Measurements from ENCODE around the gene USP7. TPM values are rescaled to one million over a fixed set of nuclear protein-coding genes. Genes with fewer than 3 reads are reported as not detected.
"Not testable (repeated sequence)": the region's sequence is repeated elsewhere in the genome, so short reads cannot be mapped to it uniquely, and the experiment has no call there.

USP7 gene
- total and polyA plus RNA-seq, 4 experiments from 2014 or later = 4.8 to 206 (median 106) TPM

GRCh38 chr16:8976189-8976588 lies 12.5 kb upstream of the USP7 start:
- CTCF ChIA-PET (ENCODE audit: partially characterized antibody) = interaction anchor here (0.6 kb wide), 1 partner anchor 95 kb away, joined by 3 read pairs; no protein-coding TSS in a partner anchor
- H3K27ac Mint-ChIP-seq; H3K27me3 ChIP-seq (ENCODE audit: insufficient read depth, low read length); intact Hi-C loops (cut with micrococcal nuclease); H3K36me3 Mint-ChIP-seq; H3K4me3 Mint-ChIP-seq; H3K9me3 ChIP-seq (ENCODE audit: control insufficient read depth in 1 of 2, low read length in 2 of 2); H3K27me3 Mint-ChIP-seq; H3K4me1 ChIP-seq (ENCODE audit: insufficient read depth, low read length); H3K4me1 Mint-ChIP-seq; H3K4me3 ChIP-seq (ENCODE audit: low read length in 2 of 2); DNase-seq; H3K36me3 ChIP-seq (ENCODE audit: insufficient read depth, low read length); H3K9me3 Mint-ChIP-seq; POLR2A ChIA-PET (ENCODE audit: partially characterized antibody); H3K27ac ChIP-seq (ENCODE audit: low read depth, low read length): not testable (repeated sequence)

DNA sequence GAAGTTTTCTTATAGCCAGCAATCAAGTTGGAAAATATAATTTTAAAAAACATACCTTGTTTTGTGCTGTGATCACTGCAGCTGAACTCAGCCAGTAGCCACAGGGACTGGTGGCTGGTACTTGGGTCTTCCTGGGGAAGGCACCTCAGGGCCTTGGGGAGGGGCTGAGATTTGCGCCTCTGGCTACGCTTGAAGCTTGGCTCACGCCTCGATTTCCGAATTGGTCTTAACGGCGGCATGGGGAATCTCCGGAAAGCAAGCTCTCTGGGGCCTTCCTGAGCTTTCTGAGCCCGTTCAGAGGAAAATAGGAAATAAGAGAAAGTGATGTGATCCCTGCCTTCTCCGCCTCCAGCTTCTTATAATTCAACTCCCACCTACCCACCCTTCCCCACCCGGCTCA lies 11.3 kb upstream of the USP7 start:
- Mint-ChIP-seq H3K9me3 (peaks cover 0 to 3% (median 0%) of the 10 kb centered on the region in 8 donors), H3K4me3 (no peak overlapping the region), H3K4me1 (peaks cover 0 to 4% (median 0%) of the 10 kb centered on the region in 4 donors), H3K36me3 (no peaks in the 10 kb centered on the region), H3K27ac (no peak overlapping the region), H3K27me3 (peaks cover 3 to 4% of the 10 kb centered on the region in 2 donors)
- ChIA-PET CTCF (ENCODE audit: partially characterized antibody) (interaction anchor here (0.7 to 1.8 kb wide), 3 partner anchors 34 to 128 kb away, joined by 3 to 4 read pairs (median 4); no protein-coding TSS in a partner anchor), POLR2A (ENCODE audit: partially characterized antibody) (no interaction called here)
- H3K4me1 ChIP-seq (ENCODE audit: insufficient read depth, low read length) = no peaks in the 10 kb centered on the region
- no peaks in the 10 kb centered on the region for H3K9me3 ChIP-seq (ENCODE audit: control insufficient read depth in 1 of 2, low read length in 2 of 2)
- H3K27ac ChIP-seq (ENCODE audit: low read depth, low read length) = no peak overlapping the region
- H3K27me3 ChIP-seq (ENCODE audit: insufficient read depth, low read length) = no peaks in the 10 kb centered on the region
- intact Hi-C loops (cut with micrococcal nuclease) = no loop called here
- no peak for DNase-seq
- no peak overlapping the region for H3K4me3 ChIP-seq (ENCODE audit: low read length in 2 of 2)
- no peaks in the 10 kb centered on the region for H3K36me3 ChIP-seq (ENCODE audit: insufficient read depth, low read length)

DNA sequence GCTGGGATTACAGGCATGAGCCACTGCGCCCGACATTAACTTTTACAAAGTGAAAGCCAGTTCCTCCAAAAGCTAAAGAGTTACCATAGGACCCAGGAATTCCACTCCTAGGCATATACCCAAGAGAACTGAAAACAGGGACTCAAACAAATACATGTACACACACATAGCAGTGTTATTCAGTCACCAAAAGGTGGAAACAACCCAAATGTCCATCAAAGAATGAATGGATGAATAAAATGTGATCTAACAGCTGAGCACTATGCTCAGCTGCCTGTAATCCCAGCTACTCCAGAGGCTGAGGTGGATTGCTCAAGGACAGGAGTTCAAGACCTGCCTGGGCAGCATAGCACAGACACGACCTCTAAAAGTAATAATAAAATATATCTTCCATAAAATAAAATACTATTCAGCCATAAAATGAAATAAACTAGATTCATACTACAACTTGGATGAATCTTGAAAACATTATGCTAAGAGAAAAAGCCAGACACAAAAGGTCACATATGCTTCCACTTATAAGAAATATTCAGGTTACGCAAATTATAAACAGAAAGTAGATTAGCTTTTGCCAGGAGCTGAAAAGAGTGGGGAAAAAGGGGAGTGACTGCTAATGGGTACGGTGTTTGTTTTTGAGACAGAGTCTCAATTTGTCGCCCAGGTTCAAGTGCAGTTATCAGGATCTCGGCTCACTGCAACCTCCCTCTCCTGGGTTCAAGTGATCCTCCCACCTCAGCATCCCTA lies 9.3 kb upstream of the USP7 start:
- Histone ChIP-seq H3K27me3 (ENCODE audit: insufficient read depth, low read length) (no peaks in the 10 kb centered on the region), H3K4me1 (ENCODE audit: insufficient read depth, low read length) (no peaks in the 10 kb centered on the region), H3K9me3 (ENCODE audit: control insufficient read depth in 1 of 2, low read length in 2 of 2) (no peaks in the 10 kb centered on the region), H3K4me3 (ENCODE audit: low read length in 2 of 2) (no peak overlapping the region), H3K27ac (ENCODE audit: low read depth, low read length) (no peak overlapping the region), H3K36me3 (ENCODE audit: insufficient read depth, low read length) (no peaks in the 10 kb centered on the region)
- Mint-ChIP-seq H3K9me3 (peaks cover 0 to 3% (median 0%) of the 10 kb centered on the region in 8 donors), H3K4me3 (no peak overlapping the region), H3K36me3 (no peaks in the 10 kb centered on the region), H3K27me3 (peaks cover 0 to 2% of the 10 kb centered on the region in 2 donors), H3K27ac (no peak overlapping the region), H3K4me1 (peaks cover 0 to 4% (median 0%) of the 10 kb centered on the region in 4 donors)
- DNase-seq = no peak
- ChIA-PET POLR2A (ENCODE audit: partially characterized antibody) (no interaction called here), CTCF (ENCODE audit: partially characterized antibody) (interaction anchor here (0.9 kb wide), 1 partner anchor 57 kb away, joined by 4 read pairs; no protein-coding TSS in a partner anchor)
- intact Hi-C loops (cut with micrococcal nuclease) = no loop called here

GRCh38 chr16:8971416-8971815 lies 7.7 kb upstream of the USP7 start:
- DNase-seq = no peak
- Mint-ChIP-seq H3K9me3 (no peaks in the 10 kb centered on the region), H3K27ac (no peak overlapping the region), H3K27me3 (peaks cover 0 to 2% of the 10 kb centered on the region in 2 donors), H3K36me3 (no peaks in the 10 kb centered on the region), H3K4me1 (peaks cover 0 to 1% (median 0%) of the 10 kb centered on the region in 4 donors), H3K4me3 (no peak overlapping the region)
- no peaks in the 10 kb centered on the region for H3K27me3 ChIP-seq (ENCODE audit: insufficient read depth, low read length)
- H3K9me3 ChIP-seq (ENCODE audit: control insufficient read depth in 1 of 2, low read length in 2 of 2) = no peaks in the 10 kb centered on the region
- POLR2A ChIA-PET (ENCODE audit: partially characterized antibody) = no interaction called here
- CTCF ChIA-PET (ENCODE audit: partially characterized antibody) = interaction anchor here (0.9 kb wide), 1 partner anchor 37 kb away, joined by 6 read pairs; no protein-coding TSS in a partner anchor
- no peaks in the 10 kb centered on the region for H3K36me3 ChIP-seq (ENCODE audit: insufficient read depth, low read length)
- intact Hi-C loops (cut with micrococcal nuclease) = no loop called here
- H3K27ac ChIP-seq (ENCODE audit: low read depth, low read length) = no peak overlapping the region
- H3K4me1 ChIP-seq (ENCODE audit: insufficient read depth, low read length) = no peaks in the 10 kb centered on the region
- H3K4me3 ChIP-seq (ENCODE audit: low read length in 2 of 2) = no peak overlapping the region

- not testable (repeated sequence) for DNase-seq, H3K9me3 Mint-ChIP-seq, H3K36me3 Mint-ChIP-seq
Observed at GRCh38 chr16:8969202-8969897, 5.6 kb upstream of the USP7 start.

GRCh38 chr16:8968054-8968453 lies 4.3 kb upstream of the USP7 start:
- H3K27me3 ChIP-seq (ENCODE audit: insufficient read depth, low read length); DNase-seq; H3K27me3 Mint-ChIP-seq; H3K4me1 ChIP-seq (ENCODE audit: insufficient read depth, low read length); H3K36me3 Mint-ChIP-seq; H3K27ac ChIP-seq (ENCODE audit: low read depth, low read length); H3K4me1 Mint-ChIP-seq; H3K4me3 ChIP-seq (ENCODE audit: low read length in 2 of 2); H3K9me3 Mint-ChIP-seq; H3K27ac Mint-ChIP-seq; H3K9me3 ChIP-seq (ENCODE audit: control insufficient read depth in 1 of 2, low read length in 2 of 2); H3K36me3 ChIP-seq (ENCODE audit: insufficient read depth, low read length); intact Hi-C loops (cut with micrococcal nuclease); H3K4me3 Mint-ChIP-seq: not testable (repeated sequence)
- ChIA-PET POLR2A (ENCODE audit: partially characterized antibody) (interaction anchor here (2.9 kb wide), 1 partner anchor 124 kb away, joined by 8 read pairs; the partner anchor contains the start of gene HAPSTR1), CTCF (ENCODE audit: partially characterized antibody) (interaction anchor here (1.2 to 1.3 kb wide), 2 partner anchors 33 to 40 kb away, joined by 3 read pairs; no protein-coding TSS in a partner anchor)

More at GRCh38 chr16:8969202-8969897, 5.6 kb upstream of the USP7 start:
- H3K4me3 Mint-ChIP-seq; H3K9me3 ChIP-seq (ENCODE audit: control insufficient read depth in 1 of 2, low read length in 2 of 2); H3K27me3 Mint-ChIP-seq; H3K4me1 Mint-ChIP-seq; intact Hi-C loops (cut with micrococcal nuclease); H3K27ac Mint-ChIP-seq; H3K27me3 ChIP-seq (ENCODE audit: insufficient read depth, low read length); H3K36me3 ChIP-seq (ENCODE audit: insufficient read depth, low read length); H3K4me3 ChIP-seq (ENCODE audit: low read length in 2 of 2); H3K4me1 ChIP-seq (ENCODE audit: insufficient read depth, low read length); H3K27ac ChIP-seq (ENCODE audit: low read depth, low read length): not testable (repeated sequence)
- POLR2A ChIA-PET (ENCODE audit: partially characterized antibody) = interaction anchor here (2.9 kb wide), 1 partner anchor 122 kb away, joined by 8 read pairs; the partner anchor contains the start of gene HAPSTR1
- CTCF ChIA-PET (ENCODE audit: partially characterized antibody) = interaction anchor here (0.6 to 0.7 kb wide), 2 partner anchors 40 to 137 kb away, joined by 3 to 4 read pairs; no protein-coding TSS in a partner anchor
